ENCODE data around the gene CASP2.

DNA sequence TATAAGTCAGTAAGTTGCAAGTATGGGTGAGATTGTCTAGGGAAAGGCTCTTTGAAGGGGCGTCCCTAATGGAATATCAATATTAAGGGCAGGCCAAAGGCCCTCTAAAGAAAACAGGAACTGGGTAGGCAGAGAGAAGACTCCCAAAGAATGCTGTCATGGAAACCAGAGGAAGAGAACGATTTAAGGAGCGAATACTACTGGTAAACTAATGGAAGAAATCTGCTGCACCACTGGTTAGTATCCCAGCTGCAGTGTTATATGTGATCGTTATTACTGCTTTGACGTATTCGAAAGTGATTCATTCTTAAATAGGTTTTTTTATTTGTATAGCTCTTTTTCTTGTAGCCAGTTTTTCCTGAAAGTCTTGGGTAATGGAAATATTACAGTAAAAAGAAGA is 1.3 kb downstream of the CASP2 start:
- TF ChIP-seq POLR2A (IDR thresholded peaks at IDR 0.05) (no peak), POLR2AphosphoS5 (IDR thresholded peaks at IDR 0.05) (no peak)
- TF ChIP-seq, protein P1, sequence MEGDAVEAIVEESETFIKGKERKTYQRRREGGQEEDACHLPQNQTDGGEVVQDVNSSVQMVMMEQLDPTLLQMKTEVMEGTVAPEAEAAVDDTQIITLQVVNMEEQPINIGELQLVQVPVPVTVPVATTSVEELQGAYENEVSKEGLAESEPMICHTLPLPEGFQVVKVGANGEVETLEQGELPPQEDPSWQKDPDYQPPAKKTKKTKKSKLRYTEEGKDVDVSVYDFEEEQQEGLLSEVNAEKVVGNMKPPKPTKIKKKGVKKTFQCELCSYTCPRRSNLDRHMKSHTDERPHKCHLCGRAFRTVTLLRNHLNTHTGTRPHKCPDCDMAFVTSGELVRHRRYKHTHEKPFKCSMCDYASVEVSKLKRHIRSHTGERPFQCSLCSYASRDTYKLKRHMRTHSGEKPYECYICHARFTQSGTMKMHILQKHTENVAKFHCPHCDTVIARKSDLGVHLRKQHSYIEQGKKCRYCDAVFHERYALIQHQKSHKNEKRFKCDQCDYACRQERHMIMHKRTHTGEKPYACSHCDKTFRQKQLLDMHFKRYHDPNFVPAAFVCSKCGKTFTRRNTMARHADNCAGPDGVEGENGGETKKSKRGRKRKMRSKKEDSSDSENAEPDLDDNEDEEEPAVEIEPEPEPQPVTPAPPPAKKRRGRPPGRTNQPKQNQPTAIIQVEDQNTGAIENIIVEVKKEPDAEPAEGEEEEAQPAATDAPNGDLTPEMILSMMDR (IDR thresholded peaks at IDR 0.05) = no peak

Data from breast epithelium (tissue), 3 donors.